ENCODE measurements around the gene CECR2.

The CECR2 gene

GRCh38 chr22:17369439-17370025 is at the start of gene CECR2:
Gene CECR2, plus strand, starts transcription at chr22:17369460. Its CDS starts 324 bp downstream, at chr22:17369784.
- H3K4me3 ChIP-seq (ENCODE audit: low read depth, low read length) = peak within 1 kb of the TSS; percentile 96

GRCh38 chr22:17319546-17319945 is 49.7 kb upstream of the CECR2 start:
- H3K4me3 ChIP-seq (ENCODE audit: low read depth, low read length) = no peak overlapping the region

DNA sequence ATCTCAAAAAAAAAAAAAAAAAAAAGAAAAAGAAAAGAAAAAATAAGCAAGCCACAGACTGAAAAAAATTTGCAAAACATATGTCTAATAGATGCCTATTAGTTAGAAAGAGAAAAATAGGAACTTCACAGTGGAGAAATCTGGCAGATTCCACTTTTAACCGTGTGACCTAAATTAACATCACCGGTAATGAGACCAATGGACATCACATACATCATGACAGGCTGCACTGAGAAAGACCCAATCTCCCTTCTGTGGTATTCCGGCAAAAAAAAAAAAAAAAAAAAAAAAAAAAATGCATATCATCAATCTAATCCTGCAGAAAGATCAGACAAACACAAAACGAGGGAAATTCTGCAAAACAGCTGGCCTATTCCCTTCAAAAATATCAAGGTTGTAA is 46.7 kb upstream of the CECR2 start:
- no peak overlapping the region for H3K4me3 ChIP-seq (ENCODE audit: low read depth, low read length)

- H3K4me3 ChIP-seq (ENCODE audit: low read depth, low read length) = no peak overlapping the region
These were observed 37.6 kb upstream of the CECR2 start for GRCh38 chr22:17331690-17332089.

DNA sequence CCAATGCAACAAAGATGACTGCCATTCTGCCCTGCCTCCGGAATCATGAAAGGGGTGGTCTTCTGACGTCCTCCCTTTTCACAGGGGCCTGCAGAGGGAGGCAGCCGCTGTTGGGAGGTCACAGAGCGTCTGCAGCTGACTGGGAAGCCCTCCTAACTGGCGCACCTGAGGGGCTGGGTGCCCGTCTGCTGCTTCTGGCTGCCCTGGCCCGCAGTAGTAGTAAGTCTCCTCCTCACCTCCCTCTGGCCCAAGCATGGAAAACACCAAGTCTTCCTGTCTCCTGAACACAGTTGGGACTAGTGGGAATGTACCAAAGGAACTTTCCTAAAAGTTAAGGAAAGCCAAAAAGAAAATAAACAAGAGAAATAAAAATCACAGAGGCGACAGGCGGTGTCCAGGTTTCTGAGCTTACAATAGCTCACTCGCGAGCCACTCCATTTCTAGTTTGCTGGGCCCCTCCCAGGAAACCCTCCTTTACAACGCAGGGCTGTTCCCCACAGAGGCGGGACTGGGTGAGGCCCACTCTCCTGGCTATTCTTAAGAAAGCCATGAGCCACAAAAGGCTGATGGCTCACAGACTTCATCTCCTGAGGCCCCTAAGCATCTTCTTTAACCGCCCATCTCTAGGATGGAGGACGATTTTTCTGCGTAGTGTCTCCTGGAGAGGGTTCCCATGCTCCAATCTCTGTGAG is 37.0 kb upstream of the CECR2 start:
- H3K4me3 ChIP-seq (ENCODE audit: low read depth, low read length) = no peak overlapping the region

DNA sequence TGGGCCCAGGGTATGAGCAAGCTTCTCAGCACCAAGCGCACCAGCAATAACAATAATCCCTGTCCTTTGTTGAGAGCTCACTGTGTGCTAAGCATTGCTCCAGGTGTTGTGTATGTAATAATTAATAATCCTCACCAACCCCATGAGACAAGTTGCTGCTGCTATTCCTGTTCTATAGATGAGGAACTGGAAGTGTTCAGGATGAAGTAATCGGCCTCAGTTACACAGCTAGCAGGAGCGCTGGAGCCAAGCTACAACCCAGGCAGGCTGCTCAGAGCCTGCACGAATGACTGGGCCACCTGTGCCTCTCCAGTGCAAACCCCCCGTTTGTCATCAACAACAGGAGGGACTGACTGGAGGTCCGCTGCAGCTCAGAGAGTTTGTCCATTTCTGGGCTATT is 35.2 kb upstream of the CECR2 start:
- H3K4me3 ChIP-seq (ENCODE audit: low read depth, low read length) = no peak overlapping the region

- no peak overlapping the region for H3K4me3 ChIP-seq (ENCODE audit: low read depth, low read length)
These were observed 34.3 kb upstream of the CECR2 start for GRCh38 chr22:17334983-17335382.

GRCh38 chr22:17336061-17336460 is 33.2 kb upstream of the CECR2 start:
- H3K4me3 ChIP-seq (ENCODE audit: low read depth, low read length) = no peak overlapping the region

GRCh38 chr22:17337639-17338038 is 31.6 kb upstream of the CECR2 start:
- H3K4me3 ChIP-seq (ENCODE audit: low read depth, low read length) = no peak overlapping the region

DNA sequence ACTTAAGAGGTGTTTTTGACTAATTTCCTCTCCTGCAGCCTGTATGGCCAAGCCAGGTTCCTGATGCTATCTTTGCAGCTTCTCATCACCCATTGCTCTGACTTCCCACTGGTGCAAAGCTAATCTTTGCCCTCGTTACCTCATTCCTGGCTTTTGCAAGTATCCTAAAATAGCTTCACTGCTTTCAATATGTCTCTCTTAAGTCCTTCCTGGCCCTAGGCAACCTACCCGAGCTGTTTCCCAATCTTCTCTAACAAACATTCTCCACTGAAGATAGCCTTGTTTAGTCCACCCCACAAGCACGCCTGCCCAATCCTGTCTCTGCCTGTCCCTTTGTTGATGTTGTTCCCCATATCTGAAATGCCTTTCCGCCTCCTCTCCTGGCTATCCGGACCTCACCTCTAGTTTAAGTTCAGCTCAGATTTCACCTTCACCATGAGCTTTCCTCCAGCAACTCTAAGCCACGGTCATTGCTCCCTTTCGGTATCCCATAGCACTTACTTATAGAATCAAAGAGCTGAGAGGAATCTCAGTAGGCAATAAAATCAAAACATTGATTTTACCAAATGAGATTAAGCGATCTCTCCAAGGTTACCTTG is 30.1 kb upstream of the CECR2 start:
- H3K4me3 ChIP-seq (ENCODE audit: low read depth, low read length) = no peak overlapping the region

GRCh38 chr22:17342361-17342760 is 26.9 kb upstream of the CECR2 start:
- H3K4me3 ChIP-seq (ENCODE audit: low read depth, low read length) = no peak overlapping the region

GRCh38 chr22:17343766-17344165 is 25.5 kb upstream of the CECR2 start:
- no peak overlapping the region for H3K4me3 ChIP-seq (ENCODE audit: low read depth, low read length)

- no peak overlapping the region for H3K4me3 ChIP-seq (ENCODE audit: low read depth, low read length)
These were observed 22.7 kb upstream of the CECR2 start for GRCh38 chr22:17346578-17346977.

- no peak overlapping the region for H3K4me3 ChIP-seq (ENCODE audit: low read depth, low read length)
These were observed 21.5 kb upstream of the CECR2 start for GRCh38 chr22:17347724-17348123.

DNA sequence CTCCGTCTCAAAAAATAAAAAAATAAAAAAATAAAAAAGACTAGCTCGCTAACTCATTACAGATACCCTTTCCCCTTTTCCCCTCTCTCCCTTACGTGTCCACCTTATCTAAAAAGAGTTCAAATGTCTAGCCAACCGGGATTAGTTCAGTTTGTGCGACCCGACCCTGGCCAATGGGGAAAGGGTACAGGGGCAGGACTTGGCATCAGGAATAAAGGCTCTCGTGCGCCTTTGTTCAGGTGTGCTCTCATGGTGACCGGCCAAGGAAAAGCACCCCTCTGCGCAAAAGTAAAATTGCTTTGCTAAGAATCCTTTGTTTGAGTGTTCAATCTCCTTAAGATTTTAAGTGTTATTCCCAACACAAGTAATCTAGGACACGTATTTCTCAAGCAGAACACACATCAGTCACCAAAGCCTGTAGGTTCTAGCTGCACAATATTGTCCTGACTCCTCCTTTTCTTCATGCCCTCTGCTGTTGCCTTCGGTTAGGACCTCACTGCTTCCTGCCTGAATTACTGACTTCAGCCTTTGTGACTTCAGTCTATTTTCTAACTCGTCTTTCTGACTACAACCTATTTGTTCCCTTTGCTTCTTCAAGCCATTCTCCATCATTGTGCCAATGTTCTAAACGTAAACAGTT is 20.7 kb upstream of the CECR2 start:
- H3K4me3 ChIP-seq (ENCODE audit: low read depth, low read length) = no peak overlapping the region

- no peak overlapping the region for H3K4me3 ChIP-seq (ENCODE audit: low read depth, low read length)
These were observed 20.1 kb upstream of the CECR2 start for GRCh38 chr22:17349172-17349571.

GRCh38 chr22:17350292-17350691 is 19.0 kb upstream of the CECR2 start:
- H3K4me3 ChIP-seq (ENCODE audit: low read depth, low read length) = no peak overlapping the region

DNA sequence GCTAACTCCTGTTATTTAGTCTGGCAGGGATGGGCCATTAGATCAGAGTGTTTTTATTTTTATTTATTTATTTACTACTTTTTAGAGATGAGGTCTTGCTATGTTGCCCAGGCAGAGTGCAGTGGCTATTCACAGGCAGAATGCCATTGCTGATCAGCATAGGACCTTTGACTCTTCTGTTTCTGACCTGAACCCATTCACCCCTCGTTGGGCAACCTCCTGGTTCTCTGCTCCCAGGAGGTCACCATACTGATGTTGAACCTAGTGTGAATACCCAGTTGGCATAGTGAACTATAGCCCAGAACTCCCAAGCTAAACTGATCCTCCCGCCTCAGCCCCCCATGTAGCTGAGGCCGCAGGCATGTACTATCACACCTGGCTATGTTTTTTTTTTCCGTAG is 16.5 kb upstream of the CECR2 start:
- H3K4me3 ChIP-seq (ENCODE audit: low read depth, low read length) = no peak overlapping the region

DNA sequence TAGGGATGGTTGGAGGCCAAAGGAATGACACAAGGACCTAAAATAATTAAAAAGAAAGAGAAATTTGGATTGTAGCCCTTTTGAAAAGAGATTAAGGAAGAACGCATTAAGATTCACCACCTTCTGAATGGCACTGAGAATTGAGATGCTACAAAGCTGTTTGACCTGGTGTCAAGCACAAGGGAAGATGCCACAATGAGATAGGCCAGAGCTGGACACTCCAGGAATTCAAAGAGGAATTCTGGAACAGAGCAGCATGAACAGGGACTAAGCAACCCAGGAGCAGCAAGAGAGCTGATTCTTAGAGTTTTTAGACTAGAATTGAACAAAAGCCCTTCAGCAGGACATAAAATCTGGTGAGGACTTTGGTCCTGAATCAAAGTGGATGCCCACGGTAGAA is 11.6 kb upstream of the CECR2 start:
- no peak overlapping the region for H3K4me3 ChIP-seq (ENCODE audit: low read depth, low read length)

DNA sequence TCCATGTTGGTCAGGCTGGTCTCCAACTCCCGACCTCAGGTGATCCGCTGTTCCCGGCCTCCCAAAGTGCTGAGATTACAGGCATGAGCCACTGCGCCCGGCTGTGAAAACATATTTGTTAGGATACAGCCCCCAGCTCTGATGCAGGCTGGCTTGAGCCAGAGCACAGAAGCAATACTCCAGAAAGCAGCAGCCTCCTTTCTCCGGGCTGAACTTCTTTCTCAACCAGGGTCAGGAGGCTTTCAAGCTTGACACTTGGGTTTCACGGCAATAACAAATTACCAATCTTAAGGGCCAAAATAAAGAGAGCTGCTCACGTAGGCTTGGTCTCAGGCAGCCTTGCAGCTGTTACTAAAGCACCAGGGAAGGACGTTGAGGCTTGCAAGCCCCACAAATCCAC is 10.8 kb upstream of the CECR2 start:
- no peak overlapping the region for H3K4me3 ChIP-seq (ENCODE audit: low read depth, low read length)

DNA sequence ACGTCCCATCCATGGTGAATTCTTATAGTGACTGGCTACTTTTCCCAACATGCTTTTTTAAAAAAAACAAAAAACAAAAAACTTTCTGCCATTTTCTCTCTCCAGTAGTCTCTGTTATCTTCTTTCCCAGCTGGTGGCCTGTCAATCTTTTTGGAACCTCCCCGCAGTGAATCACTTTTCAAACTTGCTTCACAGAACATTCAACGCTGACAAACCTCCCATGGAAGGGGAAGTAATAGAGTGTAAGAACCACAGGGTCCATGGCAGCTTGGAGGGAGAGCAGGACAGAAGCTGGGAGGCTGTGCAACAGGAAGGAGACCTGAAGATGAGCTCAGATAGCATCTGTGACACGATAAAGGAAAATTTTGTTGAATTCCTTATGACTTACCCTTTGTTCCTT is 9.8 kb upstream of the CECR2 start:
- no peak overlapping the region for H3K4me3 ChIP-seq (ENCODE audit: low read depth, low read length)

DNA sequence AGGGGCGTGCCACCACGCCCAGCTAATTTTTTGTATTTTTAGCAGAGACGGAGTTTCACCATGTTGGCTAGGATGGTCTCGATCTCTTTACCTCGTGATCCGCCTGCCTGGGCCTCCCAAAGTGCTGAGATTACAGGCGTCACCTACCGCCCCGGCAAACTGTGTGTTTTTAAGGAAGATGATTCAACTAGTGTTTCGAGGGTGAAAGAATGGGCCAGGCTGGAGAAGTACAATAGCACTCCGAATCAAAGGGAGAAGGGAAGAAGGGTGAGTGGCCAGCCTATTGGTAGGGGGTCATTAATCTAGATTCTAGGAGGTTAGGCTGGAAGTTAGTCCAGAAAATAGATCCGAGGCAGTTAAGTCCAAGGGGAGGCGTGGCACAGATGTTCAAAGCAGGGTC is 2.9 kb upstream of the CECR2 start:
- no peak overlapping the region for H3K4me3 ChIP-seq (ENCODE audit: low read depth, low read length)
